Cardiac fibroblast (primary cell): ENCODE measurements around the gene DNAH7.
"Not testable (repeated sequence)": the region's sequence is repeated elsewhere in the genome, so short reads cannot be mapped to it uniquely, and the experiment has no call there.

Experiments used
- DNase-seq, 2 donors: peaks; one replicate each; pipeline versions ENCODE4 v3.0.0 to v3.0.0-alpha.2; 2010; ENCODE audit warnings: low read depth in 2 of 2
- H3K4me3 ChIP-seq, 2 donors: replicated peaks in 1 of 2; 1 replicate in 1 of 2; 2 replicates in 1 of 2; pipeline ENCODE4 v1.5.1; 2011; ENCODE audit warnings: low read depth in 2 of 2, low read length in 2 of 2, mild to moderate bottlenecking in 2 of 2, moderate library complexity in 1 of 2
- CTCF ChIP-seq: IDR thresholded peaks from one replicate; pipeline ENCODE4 v1.5.1; 2011; ENCODE audit warnings: low read depth, mild to moderate bottlenecking, low read length, inconsistent platforms

The DNAH7 gene

DNA sequence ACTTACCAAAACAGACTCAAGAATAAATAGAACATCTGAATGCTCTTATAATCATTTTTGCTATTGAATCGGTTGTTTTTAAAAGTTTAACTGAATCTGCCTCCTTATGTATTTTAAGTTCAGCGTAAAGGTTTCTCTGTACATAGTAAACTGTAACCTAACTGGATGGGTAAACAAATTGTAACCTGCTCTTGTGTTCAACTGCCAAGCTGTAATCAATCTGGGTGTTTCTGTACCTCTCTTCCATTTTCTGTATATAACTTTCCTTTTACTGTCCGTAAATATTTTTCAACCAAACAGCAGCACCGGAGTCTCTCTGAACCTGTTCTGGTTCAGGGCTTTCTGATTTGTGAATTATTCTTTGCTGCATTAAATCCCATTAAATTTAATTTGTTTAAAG is 27.6 kb upstream of the DNAH7 start:
- no peak overlapping the region for H3K4me3 ChIP-seq
- TF ChIP-seq CTCF, result no peak
- no peak for DNase-seq

- DNase-seq, H3K4me3 ChIP-seq: not testable (repeated sequence)
These were observed 20.8 kb upstream of the DNAH7 start for GRCh38 chr2:196089448-196089847.

- TF ChIP-seq CTCF, result no peak
- H3K4me3 ChIP-seq, result no peak overlapping the region
- peak; percentile 57 to 69 for DNase-seq
These were observed 19.6 kb upstream of the DNAH7 start for GRCh38 chr2:196088203-196088602.

- no peak for TF ChIP-seq CTCF
- no peak for DNase-seq
- H3K4me3 ChIP-seq, result no peak overlapping the region
These were observed 18.1 kb upstream of the DNAH7 start for GRCh38 chr2:196086517-196087368.

DNA sequence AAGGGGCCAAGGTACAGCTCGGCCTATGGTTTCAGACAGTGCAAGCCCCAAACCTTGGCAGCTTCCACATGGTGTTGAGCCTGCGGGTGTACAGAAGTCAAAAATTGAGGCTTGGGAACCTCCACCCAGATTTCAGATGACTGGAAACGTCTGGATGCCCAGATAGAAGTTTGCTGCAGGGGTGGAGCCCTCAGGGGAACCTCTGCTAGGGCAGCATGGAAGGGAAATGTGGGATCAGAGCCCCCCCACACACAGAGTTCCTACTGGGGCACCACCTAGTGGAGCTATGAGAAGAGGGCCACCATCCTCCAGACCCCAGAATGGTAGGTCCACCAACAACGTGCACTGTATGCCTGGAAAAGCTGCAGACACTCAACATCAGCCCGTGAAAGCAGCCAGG is 15.0 kb upstream of the DNAH7 start:
- no peak for TF ChIP-seq CTCF
- no peak for DNase-seq
- no peak overlapping the region for H3K4me3 ChIP-seq

DNA sequence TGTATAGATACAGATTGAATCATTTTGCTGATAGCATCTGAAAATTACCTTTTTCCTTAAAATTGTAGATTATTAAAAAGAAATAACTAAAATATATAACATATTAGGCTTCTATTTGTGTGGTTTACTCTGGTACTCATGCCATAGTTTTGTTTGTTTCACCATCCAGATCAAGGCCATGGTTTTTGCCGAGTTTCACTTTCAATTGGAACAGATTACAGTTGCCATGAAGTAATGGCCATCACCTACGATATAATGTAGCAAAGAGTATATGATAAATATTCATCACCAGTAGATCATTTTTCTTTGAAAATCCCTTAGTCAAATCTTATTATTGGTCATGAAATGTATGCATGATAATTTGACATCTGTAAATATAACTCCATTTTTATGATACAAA is 11.9 kb upstream of the DNAH7 start:
- H3K4me3 ChIP-seq, result no peak overlapping the region
- DNase-seq, result no peak
- no peak for TF ChIP-seq CTCF

DNA sequence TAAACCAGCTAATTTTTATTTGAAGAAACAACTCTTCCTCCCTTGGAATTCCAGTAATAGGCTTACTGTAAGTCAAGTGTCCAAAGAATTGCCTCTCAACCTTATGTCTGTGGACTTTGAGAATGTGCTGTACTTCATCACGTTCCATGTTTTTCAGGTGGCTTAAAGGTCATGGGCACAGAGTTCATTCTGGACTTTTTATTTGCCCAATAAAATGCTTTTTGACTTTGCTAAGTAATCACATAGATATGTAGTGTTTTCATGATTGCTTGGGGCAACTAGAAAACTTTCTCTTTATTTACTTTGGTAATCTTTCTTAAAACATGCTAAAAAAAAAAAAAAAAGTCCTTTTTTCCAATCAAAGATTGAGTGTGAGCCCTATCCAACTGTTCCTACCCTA is 10.4 kb upstream of the DNAH7 start:
- no peak for DNase-seq
- TF ChIP-seq CTCF, result no peak
- no peak overlapping the region for H3K4me3 ChIP-seq
